HS-5 (cell line): Measurements from ENCODE around the gene LY6G6D.

Source experiments
- DNase-seq: peaks from one replicate; pipeline ENCODE4 v3.0.0-alpha.2; 2012; ENCODE audit warnings: low read depth

Gene LY6G6D

DNA sequence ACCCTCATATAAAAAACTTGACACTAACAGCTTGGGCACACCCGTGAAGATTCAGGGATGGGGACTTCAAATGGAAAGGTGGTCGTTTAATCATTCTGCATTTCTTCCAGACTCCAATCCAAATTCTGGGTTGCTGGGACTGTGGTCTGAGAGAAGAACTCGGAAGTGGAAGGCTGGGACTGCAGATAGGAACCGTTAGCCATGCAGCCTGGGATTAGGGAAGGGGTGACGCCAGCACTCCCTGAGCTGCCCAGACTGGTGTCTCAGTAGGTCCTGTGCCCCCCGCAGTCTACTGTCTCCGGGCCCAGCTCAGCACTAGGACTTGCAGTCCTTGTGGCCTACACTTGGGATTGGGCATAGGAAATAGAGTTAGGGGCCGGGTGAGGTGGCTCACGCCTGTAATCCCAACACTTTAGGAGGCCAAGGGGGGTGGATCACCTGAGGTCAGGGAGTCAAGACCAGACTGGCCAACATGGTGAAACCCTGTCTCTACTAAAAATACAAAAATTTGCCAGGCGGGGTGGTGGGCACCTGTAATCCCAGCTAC is 21.7 kb downstream of the LY6G6D start:
- DNase-seq: no peak

DNA sequence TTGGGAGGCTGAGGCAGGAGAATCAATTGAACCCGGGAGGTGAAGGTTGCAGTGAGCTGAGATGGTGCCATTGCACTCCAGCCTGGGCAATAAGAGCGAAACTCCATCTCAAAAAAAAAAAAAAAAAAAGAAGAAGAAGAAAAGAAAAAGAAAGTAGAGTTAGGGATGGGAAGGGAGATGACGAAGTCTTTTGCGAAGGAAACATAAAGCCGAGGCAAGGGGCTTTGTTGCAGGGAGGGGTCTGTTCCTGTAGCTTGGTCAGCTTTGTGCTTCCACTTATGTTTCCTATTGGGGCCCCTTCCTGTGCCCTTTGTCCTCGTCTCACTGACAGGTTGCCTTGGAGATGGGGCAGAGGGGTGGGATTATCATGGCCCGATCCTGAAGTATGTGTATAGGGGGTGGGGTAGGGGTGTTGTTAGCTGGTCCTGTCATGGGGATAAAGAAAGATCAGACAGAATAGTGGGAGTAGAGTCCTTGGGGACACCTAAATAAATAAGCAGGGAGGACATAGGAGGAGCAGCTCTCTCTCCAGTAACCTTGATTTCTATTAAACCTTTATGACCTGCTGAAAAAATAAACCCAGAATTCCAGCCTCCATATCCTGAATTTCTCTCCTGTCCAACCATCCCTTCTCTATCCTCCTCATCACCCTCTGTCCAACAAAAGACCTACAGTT is 22.3 kb downstream of the LY6G6D start:
- DNase-seq: no peak

DNA sequence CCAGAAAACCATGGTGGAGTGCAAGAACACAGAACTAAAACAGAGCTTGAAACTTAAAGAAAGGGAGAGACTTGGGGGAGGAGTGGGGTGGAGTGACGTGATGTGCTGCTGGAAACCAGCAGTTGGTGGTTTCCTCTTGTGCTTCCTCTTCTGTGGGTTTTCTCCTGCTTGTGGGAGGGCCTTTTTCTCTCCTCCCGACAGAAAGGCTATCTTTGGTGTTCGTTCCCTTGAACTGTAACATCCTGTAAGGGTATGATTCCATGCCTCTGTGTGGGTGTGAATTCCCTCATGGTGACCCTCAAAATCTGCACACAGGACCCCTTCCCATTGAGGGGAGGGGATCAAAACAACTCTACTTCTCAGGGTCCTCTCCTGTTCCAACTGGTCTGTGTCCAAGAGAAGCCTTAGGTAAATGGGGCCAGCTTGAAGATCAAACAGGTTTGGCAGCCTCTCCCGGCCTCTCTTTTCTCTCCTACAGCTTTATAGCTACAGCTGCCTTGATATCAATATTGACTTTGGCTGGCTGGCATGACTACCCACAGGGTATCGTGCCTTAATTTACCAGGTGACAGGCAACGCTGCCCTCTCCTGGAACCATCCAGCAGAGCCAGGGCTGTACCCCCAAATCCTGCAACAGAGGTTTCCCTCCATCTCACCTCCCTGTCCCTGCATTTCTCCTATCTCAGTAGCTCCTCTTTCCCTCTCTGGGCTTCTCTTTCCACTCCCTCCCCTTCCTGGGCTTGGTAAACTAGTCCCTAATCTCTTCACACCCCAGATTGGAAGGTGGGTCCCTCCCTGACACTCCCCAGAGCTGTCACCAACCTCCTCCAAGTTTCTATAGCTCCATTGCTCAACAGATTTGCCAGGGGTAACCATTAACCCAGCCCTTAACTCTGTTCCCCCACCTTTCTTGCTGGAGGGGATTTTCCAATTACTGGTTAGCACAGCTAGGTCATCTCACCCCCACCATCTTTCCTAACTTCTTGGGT is 23.1 kb downstream of the LY6G6D start:
- DNase-seq: peak; percentile 68

DNA sequence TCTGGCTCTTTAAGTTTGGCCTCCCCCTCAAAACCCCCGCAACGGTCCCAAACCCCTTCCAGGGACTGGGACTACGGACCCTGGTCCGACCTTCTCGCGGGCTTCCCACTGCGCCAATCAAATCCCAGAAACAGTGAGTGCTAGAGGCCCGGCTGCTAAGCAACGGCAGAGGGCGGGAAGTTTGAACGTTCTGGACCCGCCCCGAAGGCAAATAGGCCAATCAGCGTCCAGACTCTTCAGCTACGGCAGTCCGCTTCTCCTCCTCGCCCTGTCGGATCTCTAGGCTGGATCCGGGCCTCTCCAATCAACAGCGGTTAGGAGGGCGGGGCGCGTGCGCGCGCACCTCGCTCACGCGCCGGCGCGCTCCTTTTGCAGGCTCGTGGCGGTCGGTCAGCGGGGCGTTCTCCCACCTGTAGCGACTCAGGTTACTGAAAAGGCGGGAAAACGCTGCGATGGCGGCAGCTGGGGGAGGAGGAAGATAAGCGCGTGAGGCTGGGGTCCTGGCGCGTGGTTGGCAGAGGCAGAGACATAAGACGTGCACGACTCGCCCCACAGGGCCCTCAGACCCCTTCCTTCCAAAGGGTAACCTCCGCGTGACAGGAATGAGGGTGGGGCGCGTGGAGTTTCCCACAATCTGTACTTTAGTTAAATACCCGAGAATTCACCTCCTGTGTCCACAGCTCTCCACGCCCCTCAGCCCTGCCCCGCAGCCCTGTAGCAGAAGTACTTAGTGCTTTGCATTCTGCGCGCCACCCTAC is 24.7 kb downstream of the LY6G6D start, which contains the start of gene MSH5:
TSS of gene MSH5 (plus strand) at position 367 of the 758 bp plus-strand sequence. CDS start 462 bp downstream, outside the sequence.
- DNase-seq: peak; percentile 97

DNA sequence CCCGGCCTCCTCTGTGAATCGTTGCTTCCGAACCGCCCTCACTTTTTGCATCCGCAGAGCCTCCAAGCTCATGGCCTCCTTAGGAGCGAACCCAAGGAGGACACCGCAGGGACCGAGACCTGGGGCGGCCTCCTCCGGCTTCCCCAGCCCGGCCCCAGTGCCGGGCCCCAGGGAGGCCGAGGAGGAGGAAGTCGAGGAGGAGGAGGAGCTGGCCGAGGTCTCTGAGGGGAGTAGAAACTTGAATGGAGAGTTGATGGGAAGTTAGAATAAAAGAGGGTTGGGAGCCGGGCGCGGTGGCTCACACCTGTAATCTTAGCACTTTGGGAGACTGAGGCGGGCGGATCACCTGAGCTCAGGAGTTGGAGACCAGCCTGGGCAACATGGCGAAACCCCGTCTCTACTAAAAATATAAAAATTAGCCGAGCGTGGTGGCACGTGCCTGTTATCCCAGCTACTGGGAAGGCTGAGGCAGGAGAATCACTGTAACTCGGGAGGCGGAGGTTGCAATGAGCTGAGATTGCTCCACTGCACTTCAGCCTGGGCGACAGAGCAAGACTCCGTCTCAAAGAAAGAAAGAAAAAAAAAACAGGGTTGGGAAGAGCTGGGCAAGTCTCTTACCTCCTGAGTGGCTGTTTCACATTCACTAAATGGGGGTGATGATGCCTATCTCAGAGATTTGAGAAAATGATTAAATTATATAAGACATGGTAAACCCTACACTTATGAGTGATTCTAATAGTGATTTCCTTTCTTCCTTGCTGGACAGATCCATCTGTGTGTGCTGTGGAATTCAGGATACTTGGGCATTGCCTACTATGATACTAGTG is 25.5 kb downstream of the LY6G6D start:
- no peak for DNase-seq

DNA sequence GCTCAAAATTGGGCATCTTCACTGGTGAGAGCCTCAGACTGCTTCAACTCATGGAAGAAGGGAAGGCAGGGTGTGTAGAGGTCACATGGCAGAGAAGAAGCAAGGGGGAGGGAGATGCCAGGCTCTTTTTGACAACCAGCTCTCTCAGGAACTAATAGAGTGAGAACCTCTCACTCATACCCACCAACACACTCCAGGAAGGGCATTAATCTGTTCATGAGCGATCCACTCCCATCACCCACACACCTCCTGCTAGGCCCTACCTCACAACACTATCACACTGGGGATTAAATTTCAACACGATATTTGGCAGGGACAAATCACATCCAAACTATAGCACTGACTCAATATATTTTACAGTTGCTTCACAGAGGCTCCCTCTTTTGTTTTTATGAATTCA is 26.7 kb downstream of the LY6G6D start:
- DNase-seq: no peak

DNA sequence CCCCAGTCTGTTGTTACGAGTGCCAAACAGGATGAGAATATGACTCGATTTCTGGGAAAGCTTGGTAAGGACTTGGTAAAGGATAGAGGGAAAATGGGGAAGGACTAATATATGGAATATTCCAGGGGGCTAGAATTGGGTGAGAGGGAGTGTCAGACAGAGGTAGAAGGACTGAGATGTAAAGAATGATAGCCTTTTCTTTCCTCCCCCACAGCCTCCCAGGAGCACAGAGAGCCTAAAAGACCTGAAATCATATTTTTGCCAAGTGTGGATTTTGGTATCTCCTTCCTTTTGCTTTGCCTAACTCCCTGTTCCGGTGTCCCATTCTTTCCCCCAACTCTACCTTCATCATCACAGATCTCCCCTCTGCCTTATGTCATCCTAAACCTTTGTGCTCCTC is 27.7 kb downstream of the LY6G6D start:
- no peak for DNase-seq

DNA sequence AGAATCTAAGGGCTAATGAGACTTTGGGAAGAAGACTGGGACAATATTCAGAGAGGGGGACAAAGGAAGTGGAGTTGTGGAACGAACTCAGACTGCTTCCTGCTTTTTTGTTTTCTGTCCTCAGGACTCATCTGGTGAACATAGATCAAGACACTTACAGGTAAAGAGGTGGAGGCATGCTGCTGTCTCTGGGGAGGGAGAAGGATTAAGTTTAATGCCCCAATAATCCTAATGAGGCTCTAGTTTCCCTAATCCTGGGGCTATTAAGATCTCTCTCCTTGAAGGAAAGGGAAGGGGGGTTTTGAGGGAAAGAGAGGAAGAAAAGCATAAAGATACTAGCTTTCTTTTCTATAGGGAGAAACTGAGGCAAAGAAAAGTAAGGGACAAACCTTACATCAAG is 29.3 kb downstream of the LY6G6D start:
- no peak for DNase-seq

DNA sequence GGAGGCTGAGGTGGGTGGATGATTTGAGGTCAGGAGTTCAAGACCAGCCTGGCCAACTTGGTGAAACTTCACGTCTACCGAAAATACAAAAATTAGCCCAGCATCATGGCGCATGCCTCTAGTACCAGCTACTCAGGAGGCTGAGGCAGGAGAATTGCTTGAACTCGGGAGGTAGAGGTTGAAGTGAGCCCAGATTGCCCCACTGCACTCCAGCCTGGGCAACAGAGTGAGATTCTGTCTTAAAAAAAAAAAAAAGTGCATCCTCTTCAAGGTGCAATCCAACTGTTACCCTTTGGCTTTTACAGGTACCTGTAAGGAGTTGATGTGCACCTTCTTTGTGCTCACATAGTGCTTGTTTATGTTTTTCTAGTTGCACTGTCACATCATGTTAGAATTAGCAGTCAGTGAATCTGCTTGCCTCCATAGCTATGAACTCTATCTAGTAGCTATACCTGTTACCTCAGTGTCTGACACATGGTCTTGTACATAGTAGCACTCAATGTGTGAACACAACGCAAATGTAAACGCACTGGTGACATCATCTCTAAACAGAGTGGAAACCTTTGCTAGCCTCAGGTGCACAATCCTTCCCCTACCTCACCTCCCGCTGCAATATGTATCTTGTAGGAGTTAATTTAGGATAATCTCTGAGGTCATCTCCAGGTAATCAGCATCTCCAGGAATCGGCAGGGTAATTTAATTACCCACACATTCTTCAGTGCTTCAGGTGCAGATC is 34.3 kb downstream of the LY6G6D start:
- DNase-seq: no peak

DNA sequence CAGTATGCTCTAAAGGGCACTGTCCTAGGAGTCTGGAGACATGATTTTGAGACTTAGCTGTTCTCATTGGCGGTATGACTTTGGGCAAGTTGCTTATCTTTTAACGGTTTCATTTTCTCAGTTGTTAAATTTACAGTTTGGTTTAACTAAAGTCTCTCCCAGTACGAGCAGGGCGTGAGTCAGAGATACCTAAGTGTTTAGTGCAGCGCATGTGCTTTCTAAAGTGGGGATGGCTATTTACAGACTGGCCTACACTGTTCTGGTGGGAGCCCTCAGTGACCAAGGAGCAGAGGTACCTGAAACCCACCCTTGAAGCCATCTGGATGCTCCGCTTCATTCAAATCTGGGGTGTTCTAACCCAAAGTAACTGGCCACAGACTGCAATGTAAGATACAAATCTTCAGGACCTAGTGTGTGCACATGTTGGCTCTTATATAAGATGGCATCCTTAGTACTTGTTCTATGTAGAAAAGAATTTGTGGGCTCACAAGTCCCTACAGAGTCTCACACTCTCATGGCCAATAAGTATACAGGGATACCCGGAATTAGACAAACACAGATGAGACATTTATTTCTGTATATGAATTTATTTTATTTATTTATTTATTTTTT is 35.4 kb downstream of the LY6G6D start:
- DNase-seq: no peak

DNA sequence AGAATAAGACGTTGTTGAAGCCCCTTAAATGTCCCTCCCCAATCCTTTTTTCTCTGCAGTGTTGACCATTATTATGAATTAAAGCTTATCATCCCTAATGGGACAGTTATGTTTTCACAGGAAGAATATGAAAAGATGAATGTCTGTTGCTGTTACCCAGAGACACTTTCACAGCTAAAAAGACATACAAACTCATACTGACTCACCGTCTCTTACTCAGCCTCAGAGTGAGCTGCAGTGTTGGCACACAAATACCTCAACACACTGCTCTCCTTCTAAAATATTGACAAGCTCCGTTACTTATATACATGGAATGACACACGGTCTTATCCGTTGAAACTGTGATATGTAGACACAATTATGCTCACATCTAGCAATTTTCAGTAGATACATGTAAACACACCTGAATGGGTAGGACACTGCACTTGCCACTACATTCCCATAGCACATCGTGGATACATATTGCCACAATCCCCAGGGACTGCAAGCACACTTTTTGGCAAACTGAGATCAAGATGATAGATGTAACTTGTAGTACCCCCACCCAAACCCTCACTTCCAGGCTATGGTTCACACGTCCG is 37.7 kb downstream of the LY6G6D start:
- DNase-seq: no peak

DNA sequence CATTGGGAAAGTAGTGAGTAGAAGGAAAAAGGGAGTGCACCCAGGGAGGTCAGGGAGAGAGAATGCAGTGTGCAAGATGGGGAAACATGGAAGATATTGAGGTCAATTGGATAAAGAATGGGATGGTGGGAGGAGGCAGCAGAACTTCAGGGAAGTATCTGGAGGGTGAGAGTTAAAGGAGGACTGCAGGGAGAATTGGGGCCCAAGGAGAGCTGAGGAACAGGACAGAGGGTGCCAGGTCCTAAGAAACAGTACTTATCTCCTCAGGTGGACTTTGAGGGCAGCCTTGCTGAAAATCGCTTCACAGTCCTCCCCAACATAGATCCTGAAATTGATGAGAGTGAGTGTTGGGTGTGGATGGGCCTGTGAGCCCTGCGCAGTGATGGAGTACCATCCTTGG is 43.1 kb downstream of the LY6G6D start:
- DNase-seq: no peak

DNA sequence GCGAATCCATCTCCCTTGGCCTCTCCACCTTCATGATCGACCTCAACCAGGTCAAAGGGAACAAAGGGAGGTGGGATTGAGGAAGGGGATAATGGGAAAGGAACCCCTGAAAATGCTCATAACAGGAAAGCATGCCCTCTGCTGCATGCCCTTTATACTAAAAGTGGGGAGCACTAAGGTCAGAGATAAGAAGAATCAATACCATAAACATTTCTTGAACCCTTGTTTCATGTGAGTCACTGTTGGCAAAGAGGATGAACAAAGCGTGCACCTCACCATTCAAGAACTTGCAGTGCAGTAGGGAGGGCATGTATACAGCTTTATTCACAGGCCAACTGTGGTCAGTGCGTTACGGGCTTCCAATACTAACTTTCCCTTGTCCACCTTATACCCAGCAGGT is 45.6 kb downstream of the LY6G6D start:
- no peak for DNase-seq

DNA sequence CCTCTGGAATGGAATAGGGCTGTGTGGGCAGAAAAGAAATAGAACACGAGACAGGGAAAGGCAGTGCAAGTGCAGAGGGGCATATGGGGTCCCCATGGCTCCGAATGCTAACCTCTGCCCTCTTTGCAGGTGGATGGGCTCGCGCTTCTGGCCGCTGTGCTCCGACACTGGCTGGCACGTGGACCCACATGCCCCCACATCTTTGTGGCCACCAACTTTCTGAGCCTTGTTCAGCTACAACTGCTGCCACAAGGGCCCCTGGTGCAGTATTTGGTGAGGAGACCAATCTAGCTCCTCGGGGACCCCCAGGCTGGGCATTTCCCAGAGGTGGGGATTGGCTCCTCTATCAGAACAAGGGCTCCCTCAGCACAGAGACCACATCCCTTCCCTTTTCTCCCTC is 46.2 kb downstream of the LY6G6D start:
- DNase-seq: no peak

DNA sequence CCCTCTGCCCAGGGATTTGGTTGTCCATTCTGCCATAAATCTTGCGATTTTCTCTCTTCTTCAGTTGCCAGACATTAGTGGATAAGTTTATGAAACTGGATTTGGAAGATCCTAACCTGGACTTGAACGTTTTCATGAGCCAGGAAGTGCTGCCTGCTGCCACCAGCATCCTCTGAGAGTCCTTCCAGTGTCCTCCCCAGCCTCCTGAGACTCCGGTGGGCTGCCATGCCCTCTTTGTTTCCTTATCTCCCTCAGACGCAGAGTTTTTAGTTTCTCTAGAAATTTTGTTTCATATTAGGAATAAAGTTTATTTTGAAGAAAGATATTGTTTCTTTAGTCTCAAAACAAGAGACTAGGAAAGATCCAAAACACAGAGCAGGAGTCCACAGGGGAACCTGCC is 47.2 kb downstream of the LY6G6D start, which contains the start of gene SAPCD1:
TSS of gene SAPCD1 (plus strand) at position 301 of the 400 bp plus-strand sequence. CDS start 399 bp downstream, outside the sequence.
- no peak for DNase-seq

DNA sequence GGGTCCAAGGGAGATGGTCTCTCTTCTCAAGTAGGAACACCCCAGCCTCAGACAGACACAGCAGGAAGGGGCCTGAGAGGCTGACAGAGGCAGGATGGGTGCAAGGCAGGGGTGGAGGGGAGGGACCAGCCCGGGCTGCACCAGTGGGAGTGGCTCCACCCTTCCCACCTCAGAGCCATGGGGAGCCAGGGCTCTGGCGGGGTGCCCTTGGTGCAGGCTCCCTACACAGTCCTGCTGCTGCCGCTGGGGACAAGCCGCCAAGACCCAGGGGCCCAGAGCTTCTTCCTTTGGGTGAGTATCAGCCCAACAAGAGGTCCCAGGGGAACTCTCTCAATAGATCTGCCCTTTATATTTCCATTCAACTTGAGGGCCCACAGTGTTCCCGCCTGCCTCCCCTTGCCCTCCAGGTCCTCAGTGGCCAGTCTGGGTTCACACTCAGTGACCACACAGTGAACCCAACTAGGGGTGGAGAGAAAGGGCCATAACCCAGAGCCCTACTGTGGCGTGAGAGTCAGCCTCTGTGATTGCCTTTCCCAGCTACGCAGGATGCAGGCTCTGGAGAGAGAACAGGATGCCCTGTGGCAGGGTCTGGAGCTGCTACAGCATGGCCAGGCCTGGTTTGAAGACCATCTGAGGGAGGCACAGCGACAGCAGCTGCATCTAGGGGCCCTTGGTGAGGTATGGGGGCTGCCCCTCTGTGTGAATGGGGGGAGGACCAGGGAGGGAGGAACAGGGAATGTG is 47.9 kb downstream of the LY6G6D start:
- no peak for DNase-seq

DNA sequence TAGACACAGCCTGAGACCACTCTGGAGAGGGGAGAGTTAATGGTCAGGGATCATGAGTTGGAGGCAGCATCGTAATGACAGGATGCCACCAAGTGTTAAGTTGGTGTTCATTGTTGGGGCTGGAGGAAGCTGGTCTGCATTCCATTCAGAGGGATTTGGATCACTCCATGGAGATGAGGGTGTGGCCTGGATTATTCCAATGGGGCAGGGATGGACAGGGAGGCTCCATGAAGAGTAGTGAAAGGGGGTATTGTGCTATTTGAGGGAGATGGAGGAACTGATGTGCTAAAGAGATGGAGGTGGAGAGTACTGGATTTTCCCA is 48.4 kb downstream of the LY6G6D start:
- DNase-seq: peak; percentile 32

DNA sequence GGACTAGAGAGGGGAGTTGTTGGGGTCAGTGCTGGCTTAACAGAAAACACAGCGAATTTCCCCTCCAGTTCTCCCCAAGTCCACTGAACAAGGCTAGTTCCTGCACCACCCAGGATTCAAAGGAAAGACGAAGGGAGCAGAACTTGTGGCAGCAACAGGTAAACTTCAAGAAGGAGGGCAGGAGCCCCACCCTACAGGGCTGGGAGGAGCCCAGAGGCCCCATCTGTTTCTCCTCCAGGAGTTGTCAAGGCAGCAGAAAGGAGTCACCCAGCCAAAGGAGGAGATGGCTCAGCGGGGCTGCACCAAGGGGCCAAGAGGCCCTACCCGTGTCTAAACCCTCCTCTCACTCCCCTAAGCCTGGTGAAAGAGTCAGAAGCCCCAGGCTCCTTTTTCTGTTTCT is 49.0 kb downstream of the LY6G6D start:
- no peak for DNase-seq

DNA sequence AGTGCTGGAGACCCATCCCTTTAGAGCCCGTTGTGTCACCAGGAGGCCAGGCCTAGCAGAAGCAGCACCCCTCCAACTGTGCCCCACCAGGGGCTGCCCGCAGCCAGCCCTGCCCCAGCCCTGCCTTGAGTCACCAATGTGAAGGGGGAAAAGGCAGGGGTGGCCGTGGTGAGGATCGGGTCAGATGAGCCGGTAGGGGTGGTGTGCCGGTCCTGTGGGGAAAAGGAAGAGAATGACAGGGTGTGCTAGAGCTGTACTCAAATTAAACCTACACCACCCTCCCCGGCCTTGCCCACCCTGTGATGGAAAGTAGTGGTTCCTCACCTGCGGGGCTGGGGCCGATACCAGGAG is 50.4 kb downstream of the LY6G6D start:
- no peak for DNase-seq
